ENCODE data around the gene SMIM31.
A peak's percentile ranks its signal among the peaks of the same experiment; 100 is the strongest.

SMIM31 gene

GRCh38 chr4:164753873-164754488 lies at the start of gene SMIM31:
Gene SMIM31, plus strand, starts transcription at chr4:164754131. Its CDS starts 16,313 bp downstream, at chr4:164770444.
- DNase-seq (ENCODE audit: low read depth): no peak

GRCh38 chr4:164706675-164707074 lies 47.3 kb upstream of the SMIM31 start:
- no peak for DNase-seq (ENCODE audit: low read depth)

- no peak for DNase-seq (ENCODE audit: low read depth)
Measured at GRCh38 chr4:164716901-164717300, 37.0 kb upstream of the SMIM31 start.

- DNase-seq (ENCODE audit: low read depth): no peak
Measured at GRCh38 chr4:164718827-164719226, 35.1 kb upstream of the SMIM31 start.

- DNase-seq (ENCODE audit: low read depth): no peak
Measured at GRCh38 chr4:164725066-164725465, 28.9 kb upstream of the SMIM31 start.

GRCh38 chr4:164730705-164731393 lies 23.1 kb upstream of the SMIM31 start:
- no peak for DNase-seq (ENCODE audit: low read depth)

GRCh38 chr4:164731827-164732474 lies 22.0 kb upstream of the SMIM31 start:
- DNase-seq (ENCODE audit: low read depth): peak; percentile 2

GRCh38 chr4:164734484-164734883 lies 19.4 kb upstream of the SMIM31 start:
- no peak for DNase-seq (ENCODE audit: low read depth)

- DNase-seq (ENCODE audit: low read depth): no peak
Measured at GRCh38 chr4:164748375-164748774, 5.6 kb upstream of the SMIM31 start.

- no peak for DNase-seq (ENCODE audit: low read depth)
Measured at GRCh38 chr4:164755432-164755831, 1.5 kb downstream of the SMIM31 start.

- DNase-seq (ENCODE audit: low read depth): no peak
Measured at GRCh38 chr4:164756686-164757085, 2.8 kb downstream of the SMIM31 start.

GRCh38 chr4:164761241-164761640 lies 7.3 kb downstream of the SMIM31 start:
- no peak for DNase-seq (ENCODE audit: low read depth)

GRCh38 chr4:164761746-164762275 lies 7.9 kb downstream of the SMIM31 start:
- no peak for DNase-seq (ENCODE audit: low read depth)

GRCh38 chr4:164765096-164765495 lies 11.2 kb downstream of the SMIM31 start:
- DNase-seq (ENCODE audit: low read depth): no peak

- DNase-seq (ENCODE audit: low read depth): no peak
Measured at GRCh38 chr4:164765833-164766232, 11.9 kb downstream of the SMIM31 start.

GRCh38 chr4:164768516-164768915 lies 14.6 kb downstream of the SMIM31 start:
- DNase-seq (ENCODE audit: low read depth): no peak

- no peak for DNase-seq (ENCODE audit: low read depth)
Measured at GRCh38 chr4:164770010-164770724, 16.2 kb downstream of the SMIM31 start.

GRCh38 chr4:164771088-164771487 lies 17.2 kb downstream of the SMIM31 start:
- no peak for DNase-seq (ENCODE audit: low read depth)

GRCh38 chr4:164772076-164772475 lies 18.1 kb downstream of the SMIM31 start:
- DNase-seq (ENCODE audit: low read depth): no peak

- DNase-seq (ENCODE audit: low read depth): no peak
Measured at GRCh38 chr4:164779080-164779479, 25.1 kb downstream of the SMIM31 start.

GRCh38 chr4:164779811-164780216 lies 25.9 kb downstream of the SMIM31 start:
- DNase-seq (ENCODE audit: low read depth): no peak

GRCh38 chr4:164780839-164781238 lies 26.9 kb downstream of the SMIM31 start:
- no peak for DNase-seq (ENCODE audit: low read depth)
